Mucosa of descending colon (tissue), 3 donors: ENCODE measurements around the gene PRG3. TPM values are rescaled to one million over a fixed set of nuclear protein-coding genes. Genes with fewer than 3 reads are reported as not detected.
A peak's percentile ranks its signal among the peaks of the same experiment; 100 is the strongest.

Source experiments
- ATAC-seq: fragments of 200-7000 bp; cut with Tn5 transposase; one replicate; pipeline ENCODE4 v1.9.1; 2020; ENCODE audit warnings: mild to moderate bottlenecking, moderate library complexity
- DNase-seq, 3 donors: peaks; one replicate each; pipeline ENCODE4 v3.0.0-alpha.2; 2020
- H3K36me3 ChIP-seq: fragments of 200-600 bp; one replicate; pipeline ENCODE4 v1.8.0; 2021; ENCODE audit warnings: low read depth, mild to moderate bottlenecking
- H3K4me1 ChIP-seq: fragments of 200-600 bp; one replicate; pipeline ENCODE4 v1.8.0; 2021; ENCODE audit warnings: low read depth, mild to moderate bottlenecking
- H3K4me3 ChIP-seq: fragments of 200-600 bp; one replicate; pipeline ENCODE4 v1.8.0; 2021; ENCODE audit warnings: mild to moderate bottlenecking
- H3K9me3 ChIP-seq: fragments of 200-600 bp; one replicate; pipeline ENCODE4 v1.8.0; 2021; ENCODE audit warnings: mild to moderate bottlenecking
- intact Hi-C, 2 donors: fragments of 100-400 bp; cut with DNase I in 1 of 2; cut with micrococcal nuclease in 1 of 2; formaldehyde crosslinking; loops; one replicate each; pipeline versions ENCODE4 v1.11.0 to v1.11.1; 2022; cut with DNase I, micrococcal nuclease
- total RNA-seq, 3 donors: library from RNA; stranded (reverse); fragmentation: NEBNext Ultra II Directional in 2 of 3; extraction: Animal tissue kit (Norgen Biotek cat#: 25700) in 2 of 3; gene quantifications; one replicate each; pipeline versions ENCODE4 v1.2.1 to v1.2.4, GENCODE V29; 2021 to 2023
- TF ChIP-seq, protein P1 (sequence below): fragments of 200-600 bp; IDR thresholded peaks from one replicate; pipeline ENCODE4 v1.8.0; 2022; ENCODE audit warnings: antibody characterized with exemption, mild to moderate bottlenecking
- donor health status: DM: no; HTN: no; CAD: no; lungs with moderate emphysema.
- donor health status: DM: no; HTN: no; CAD: no.
- donor health status: DM: no; HTN: yes; CAD: no.

PRG3 gene
- total RNA-seq, 3 donors from 2014 or later: not detected

DNA sequence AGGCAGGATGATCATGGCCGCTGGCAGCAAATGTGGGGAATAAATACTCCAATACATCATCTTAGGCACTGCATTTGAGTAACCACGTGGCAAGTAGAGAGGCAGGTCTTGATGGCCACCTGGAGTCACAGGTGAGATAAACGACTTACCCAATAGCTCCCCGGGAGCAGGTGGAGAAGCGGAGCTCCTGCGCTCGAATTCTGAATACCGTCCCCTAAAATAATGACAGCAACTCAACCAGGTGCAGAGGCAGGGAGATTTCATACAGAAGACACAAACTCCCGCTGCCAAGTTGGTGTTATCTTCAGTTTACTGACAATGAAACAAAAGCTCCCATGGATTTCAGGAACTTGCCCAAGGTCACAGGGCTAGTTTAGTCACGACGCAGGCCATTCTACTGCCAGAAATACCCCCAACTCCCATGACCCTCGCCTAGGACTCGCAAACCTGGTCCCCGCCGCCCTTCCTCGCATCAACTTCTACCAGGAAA, 45.5 kb upstream of the PRG3 start:
- Histone ChIP-seq H3K36me3 (no peaks in the 10 kb centered on the region), H3K9me3 (no peaks in the 10 kb centered on the region), H3K4me3 (peak overlapping the region; percentile 9), H3K4me1 (peaks cover 17% of the 10 kb centered on the region)
- no peak for DNase-seq
- intact Hi-C loops: no loop called here
- TF ChIP-seq, protein P1, sequence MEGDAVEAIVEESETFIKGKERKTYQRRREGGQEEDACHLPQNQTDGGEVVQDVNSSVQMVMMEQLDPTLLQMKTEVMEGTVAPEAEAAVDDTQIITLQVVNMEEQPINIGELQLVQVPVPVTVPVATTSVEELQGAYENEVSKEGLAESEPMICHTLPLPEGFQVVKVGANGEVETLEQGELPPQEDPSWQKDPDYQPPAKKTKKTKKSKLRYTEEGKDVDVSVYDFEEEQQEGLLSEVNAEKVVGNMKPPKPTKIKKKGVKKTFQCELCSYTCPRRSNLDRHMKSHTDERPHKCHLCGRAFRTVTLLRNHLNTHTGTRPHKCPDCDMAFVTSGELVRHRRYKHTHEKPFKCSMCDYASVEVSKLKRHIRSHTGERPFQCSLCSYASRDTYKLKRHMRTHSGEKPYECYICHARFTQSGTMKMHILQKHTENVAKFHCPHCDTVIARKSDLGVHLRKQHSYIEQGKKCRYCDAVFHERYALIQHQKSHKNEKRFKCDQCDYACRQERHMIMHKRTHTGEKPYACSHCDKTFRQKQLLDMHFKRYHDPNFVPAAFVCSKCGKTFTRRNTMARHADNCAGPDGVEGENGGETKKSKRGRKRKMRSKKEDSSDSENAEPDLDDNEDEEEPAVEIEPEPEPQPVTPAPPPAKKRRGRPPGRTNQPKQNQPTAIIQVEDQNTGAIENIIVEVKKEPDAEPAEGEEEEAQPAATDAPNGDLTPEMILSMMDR: no peak
- no peak for ATAC-seq

DNA sequence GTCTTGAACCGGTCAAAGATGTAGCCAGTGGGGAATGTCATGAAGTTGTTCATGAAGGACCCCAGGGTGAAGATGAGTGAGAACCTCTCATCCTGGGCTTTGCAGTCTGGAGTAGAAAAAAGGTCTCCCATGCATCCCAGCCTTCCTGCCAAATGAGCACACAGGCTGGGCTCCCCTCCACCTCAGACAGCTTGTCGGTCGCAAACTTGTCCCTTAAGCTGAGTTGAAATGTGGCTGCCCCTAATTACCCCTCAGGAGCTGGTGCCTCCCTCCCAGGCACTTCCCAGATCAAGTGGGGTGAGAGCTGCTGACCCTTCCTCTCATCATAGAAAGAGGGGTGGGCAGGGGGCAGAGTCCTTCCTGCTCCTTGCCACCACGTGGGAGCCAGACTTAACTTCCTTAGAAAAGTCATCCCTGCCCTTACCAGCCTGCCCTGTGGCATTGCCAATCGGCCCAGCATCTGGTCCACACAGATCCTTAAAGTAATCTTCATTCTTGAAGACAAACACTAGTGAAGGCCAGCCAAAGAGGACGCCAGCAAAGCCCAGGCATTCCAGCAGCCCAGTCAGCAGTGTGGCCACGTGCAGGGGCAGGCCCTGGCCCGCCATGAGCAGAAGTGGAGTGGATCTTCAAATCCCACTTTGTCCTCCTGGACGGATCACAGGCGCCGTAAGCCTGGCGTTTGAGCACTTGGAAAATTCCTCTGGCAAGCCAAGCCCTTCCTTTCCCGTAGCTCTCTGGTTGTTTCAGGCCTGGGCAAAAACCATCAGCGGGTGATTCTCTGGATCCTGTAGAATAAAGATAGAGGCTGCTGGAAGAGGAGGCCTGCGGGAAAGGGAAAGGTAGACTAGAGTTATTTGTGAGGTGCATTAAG, 44.9 kb upstream of the PRG3 start:
- Histone ChIP-seq H3K4me3 (no peak overlapping the region), H3K36me3 (no peaks in the 10 kb centered on the region), H3K4me1 (peaks cover 17% of the 10 kb centered on the region), H3K9me3 (no peaks in the 10 kb centered on the region)
- DNase-seq (peak; percentile 28 to 65 (median 48)), ATAC-seq (peak; percentile 3)
- intact Hi-C loops: no loop called here
- TF ChIP-seq, protein P1: no peak

DNA sequence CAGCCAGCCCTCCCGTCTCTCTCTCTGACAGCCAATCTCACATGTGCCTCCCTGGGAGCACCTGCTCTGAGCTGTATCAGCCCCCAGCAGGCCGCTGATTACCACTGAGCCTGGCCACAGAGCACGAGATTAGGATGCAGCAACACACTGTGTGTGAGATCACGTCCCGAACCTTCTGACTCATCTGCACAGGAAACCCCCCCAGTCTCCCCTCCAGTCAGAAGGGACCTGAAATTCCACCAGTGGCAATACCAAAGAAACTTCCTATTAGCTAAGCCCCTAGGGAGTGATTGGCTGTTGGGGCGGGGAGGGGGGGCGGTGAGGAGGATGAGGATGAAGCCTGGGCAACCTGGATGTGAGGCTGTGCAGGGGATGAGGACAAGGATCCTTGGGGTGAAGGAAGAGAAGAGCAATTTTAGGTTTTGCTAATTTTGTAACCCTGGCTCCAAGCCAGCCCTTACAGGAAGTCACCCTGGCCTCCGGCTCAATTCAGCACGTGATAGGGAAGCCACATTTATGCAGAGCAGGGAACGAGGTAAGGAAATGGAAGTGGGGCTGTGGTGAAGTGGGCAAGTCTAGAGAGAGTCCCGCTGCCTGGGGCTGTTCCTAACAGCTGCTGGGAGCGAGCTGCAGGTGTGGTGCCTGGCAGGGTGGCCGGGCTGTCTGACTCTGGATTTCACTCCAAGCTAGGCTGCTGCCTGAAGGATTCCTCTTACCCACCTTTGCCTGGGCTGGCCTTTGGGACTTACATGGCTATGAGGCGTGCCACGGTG, 44.0 kb upstream of the PRG3 start:
- intact Hi-C loops: no loop called here
- DNase-seq: peak; percentile 52 to 80 (median 64)
- H3K4me1 ChIP-seq: peaks cover 17% of the 10 kb centered on the region
- no peak overlapping the region for H3K4me3 ChIP-seq
- H3K9me3 ChIP-seq: no peaks in the 10 kb centered on the region
- TF ChIP-seq, protein P1: no peak
- no peaks in the 10 kb centered on the region for H3K36me3 ChIP-seq
- ATAC-seq: peak; percentile 78

DNA sequence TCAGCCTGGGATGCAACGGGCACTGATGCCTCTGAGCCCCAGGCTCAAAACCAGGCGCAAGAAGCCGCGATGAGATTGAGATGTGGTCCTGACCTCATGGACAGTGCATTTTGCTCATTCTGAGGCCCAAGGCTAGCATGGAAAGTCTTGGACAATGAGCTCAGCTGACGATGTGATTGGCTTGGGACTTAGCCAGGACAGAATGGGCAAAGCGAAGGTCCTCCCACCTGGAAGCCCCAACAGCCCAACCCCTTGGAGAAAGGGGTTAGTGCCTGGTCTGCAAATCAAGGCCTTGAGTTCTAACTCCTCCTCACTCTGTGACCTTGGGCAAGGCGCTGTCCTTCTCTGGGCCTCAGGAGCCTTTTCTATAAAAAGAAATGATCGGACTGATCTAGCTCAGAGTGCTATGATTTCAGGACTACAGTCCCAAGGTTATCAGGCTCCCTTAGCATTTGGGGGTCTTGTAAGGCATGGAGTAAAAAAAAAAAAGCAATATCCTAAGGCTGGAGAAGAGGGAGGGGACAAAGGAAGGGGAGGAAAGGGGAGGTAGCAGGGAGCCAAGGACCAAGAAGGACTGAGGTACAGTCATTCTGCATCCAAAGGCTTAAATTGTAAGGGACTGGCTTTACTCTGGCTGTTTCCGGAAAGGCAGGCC, 43.3 kb upstream of the PRG3 start:
- no peak for DNase-seq
- H3K36me3 ChIP-seq: no peaks in the 10 kb centered on the region
- no peak overlapping the region for H3K4me3 ChIP-seq
- no peak for ATAC-seq
- peaks cover 17% of the 10 kb centered on the region for H3K4me1 ChIP-seq
- no peaks in the 10 kb centered on the region for H3K9me3 ChIP-seq
- intact Hi-C loops: no loop called here
- TF ChIP-seq, protein P1: no peak

DNA sequence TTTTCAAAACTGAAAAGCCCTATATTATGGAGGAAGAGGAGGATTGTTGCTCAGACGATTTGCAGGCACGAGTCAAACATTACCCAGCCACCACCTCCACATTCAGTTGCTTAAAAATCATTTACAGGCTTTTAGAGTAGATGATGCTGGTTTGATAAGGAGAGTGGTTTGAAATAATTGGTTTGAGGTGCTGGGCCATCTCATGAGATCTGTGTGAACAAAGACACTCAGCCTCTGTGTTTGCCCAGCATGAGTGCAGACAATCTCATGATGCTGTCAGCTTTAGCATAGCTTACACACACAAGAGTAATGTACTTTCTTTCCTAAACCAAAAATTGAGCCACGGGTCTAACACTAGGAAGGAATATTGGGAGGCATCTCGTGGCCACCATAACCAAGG, 41.7 kb upstream of the PRG3 start:
- no peaks in the 10 kb centered on the region for H3K9me3 ChIP-seq
- H3K4me3 ChIP-seq: no peak overlapping the region
- TF ChIP-seq, protein P1: no peak
- DNase-seq (no peak), ATAC-seq (no peak)
- intact Hi-C loops: no loop called here
- no peaks in the 10 kb centered on the region for H3K36me3 ChIP-seq
- H3K4me1 ChIP-seq: peaks cover 17% of the 10 kb centered on the region
